ENCODE measurements around the gene GRIK2. TPM values are rescaled to one million over a fixed set of nuclear protein-coding genes. Genes with fewer than 3 reads are reported as not detected.

Gene GRIK2
- total RNA-seq, 4 donors from 2014 or later: 1.4 to 51.9 (median 9.6) TPM

DNA sequence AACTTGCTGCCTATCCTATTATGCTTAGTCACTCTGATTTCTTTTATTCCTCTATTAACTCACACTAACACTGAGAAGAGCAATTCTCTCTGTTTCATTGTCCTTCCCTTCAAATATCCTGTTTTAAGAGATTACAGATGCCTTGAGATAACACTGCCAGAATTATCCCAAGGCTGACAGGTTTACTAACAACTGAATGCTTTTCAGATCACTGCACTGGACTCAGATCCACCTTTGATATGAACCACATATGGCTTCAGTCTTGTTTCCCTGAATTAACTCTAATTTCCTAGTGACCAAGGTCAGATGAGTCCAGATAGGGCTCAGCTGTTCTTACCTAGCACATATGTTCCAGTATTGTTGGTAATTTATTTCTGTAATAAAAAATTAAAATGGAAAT lies 633.1 kb downstream of the GRIK2 start:
- Histone ChIP-seq H3K27ac (no peak overlapping the region), H3K4me3 (replicated peaks in 1 of 3) (no peak overlapping the region), H3K27me3 (no peaks in the 10 kb centered on the region), H3K9me3 (no peaks in the 10 kb centered on the region), H3K4me1 (no peaks in the 10 kb centered on the region), H3K36me3 (no peaks in the 10 kb centered on the region)
- DNase-seq: no peak
- intact Hi-C loops (cut with DNase I): no loop called here
- TF ChIP-seq, protein P1, sequence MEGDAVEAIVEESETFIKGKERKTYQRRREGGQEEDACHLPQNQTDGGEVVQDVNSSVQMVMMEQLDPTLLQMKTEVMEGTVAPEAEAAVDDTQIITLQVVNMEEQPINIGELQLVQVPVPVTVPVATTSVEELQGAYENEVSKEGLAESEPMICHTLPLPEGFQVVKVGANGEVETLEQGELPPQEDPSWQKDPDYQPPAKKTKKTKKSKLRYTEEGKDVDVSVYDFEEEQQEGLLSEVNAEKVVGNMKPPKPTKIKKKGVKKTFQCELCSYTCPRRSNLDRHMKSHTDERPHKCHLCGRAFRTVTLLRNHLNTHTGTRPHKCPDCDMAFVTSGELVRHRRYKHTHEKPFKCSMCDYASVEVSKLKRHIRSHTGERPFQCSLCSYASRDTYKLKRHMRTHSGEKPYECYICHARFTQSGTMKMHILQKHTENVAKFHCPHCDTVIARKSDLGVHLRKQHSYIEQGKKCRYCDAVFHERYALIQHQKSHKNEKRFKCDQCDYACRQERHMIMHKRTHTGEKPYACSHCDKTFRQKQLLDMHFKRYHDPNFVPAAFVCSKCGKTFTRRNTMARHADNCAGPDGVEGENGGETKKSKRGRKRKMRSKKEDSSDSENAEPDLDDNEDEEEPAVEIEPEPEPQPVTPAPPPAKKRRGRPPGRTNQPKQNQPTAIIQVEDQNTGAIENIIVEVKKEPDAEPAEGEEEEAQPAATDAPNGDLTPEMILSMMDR (IDR thresholded peaks at IDR 0.05): no peak
- no peak for TF ChIP-seq POLR2A (IDR thresholded peaks at IDR 0.05)

DNA sequence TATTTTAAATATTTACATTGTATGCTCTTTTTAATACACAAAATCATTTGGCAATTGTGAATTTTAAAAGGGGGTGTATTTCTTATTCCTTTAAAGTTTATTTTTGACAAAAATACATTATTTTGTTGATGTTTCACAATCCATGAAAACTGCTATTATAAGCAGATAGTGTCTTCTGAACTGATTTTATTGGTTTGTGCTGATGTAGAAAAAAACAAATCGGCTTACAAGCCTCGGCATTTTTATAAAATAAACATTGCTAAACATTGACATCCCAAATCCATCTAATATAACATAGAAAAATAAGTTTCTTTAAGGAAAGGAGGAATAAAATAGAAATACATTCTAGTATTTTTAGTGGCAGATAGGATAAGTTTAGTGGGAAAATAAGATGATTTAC lies 634.7 kb downstream of the GRIK2 start:
- TF ChIP-seq POLR2A (IDR thresholded peaks at IDR 0.05): no peak
- TF ChIP-seq, protein P1 (IDR thresholded peaks at IDR 0.05): no peak
- no peaks in the 10 kb centered on the region for H3K9me3 ChIP-seq
- H3K4me1 ChIP-seq: no peaks in the 10 kb centered on the region
- no peak overlapping the region for H3K27ac ChIP-seq
- H3K27me3 ChIP-seq: no peaks in the 10 kb centered on the region
- intact Hi-C loops (cut with DNase I): no loop called here
- no peak overlapping the region for H3K4me3 ChIP-seq (replicated peaks in 1 of 3)
- 58 to 90% methylated on average over 2 of the region's 2 CpGs for WGBS, 2 donors
- H3K36me3 ChIP-seq: no peaks in the 10 kb centered on the region
- DNase-seq: no peak

DNA sequence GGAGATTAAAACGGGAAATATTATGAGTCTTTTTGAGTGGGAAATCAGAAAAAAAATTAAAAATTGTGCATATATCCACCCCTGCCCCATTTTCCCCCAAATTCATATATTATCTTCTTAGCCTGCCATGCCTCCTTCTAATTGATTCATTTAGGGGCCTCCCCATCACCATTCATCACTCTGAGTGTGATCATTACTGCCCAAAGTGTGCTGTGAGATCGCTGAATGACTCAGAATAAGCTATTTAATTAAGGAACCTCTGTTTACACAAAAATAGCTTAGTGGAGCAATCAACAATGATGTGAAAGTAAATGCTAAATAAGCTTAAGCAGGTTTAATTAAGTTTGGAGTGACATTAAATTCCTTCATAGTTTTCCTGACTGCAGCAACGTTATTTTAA lies 645.5 kb downstream of the GRIK2 start:
- no peak for DNase-seq
- Histone ChIP-seq H3K27ac (no peak overlapping the region), H3K4me3 (replicated peaks in 1 of 3) (no peak overlapping the region), H3K9me3 (no peaks in the 10 kb centered on the region), H3K27me3 (no peaks in the 10 kb centered on the region), H3K4me1 (no peaks in the 10 kb centered on the region), H3K36me3 (no peaks in the 10 kb centered on the region)
- WGBS, 2 donors: 57 to 59% methylated on average over 3 of the region's 3 CpGs
- TF ChIP-seq POLR2A (IDR thresholded peaks at IDR 0.05): no peak
- TF ChIP-seq, protein P1 (IDR thresholded peaks at IDR 0.05): no peak
- intact Hi-C loops (cut with DNase I): no loop called here

DNA sequence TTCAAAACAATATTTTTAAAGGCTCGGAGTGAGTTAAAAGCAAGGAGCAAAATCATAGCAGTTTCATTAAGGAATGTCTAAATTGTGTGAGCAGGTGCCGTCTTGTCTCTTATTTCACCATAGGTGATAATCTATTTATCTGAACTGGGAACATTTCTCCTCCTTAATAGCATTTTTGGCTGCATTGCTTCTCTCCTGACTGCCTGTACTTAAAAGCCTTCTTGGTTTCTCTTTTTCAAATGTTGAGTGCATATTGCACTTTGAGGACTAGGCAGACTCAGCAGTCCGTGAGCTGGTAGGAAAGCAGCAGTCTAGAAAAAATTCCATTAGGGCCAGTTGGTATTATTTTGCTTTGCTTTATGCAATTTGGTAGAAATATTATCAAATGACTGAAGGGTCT lies 645.9 kb downstream of the GRIK2 start:
- intact Hi-C loops (cut with DNase I): no loop called here
- no peak for DNase-seq
- 44 to 48% methylated on average over 3 of the region's 3 CpGs for WGBS, 2 donors
- Histone ChIP-seq H3K27ac (no peak overlapping the region), H3K36me3 (no peaks in the 10 kb centered on the region), H3K9me3 (no peaks in the 10 kb centered on the region), H3K4me3 (replicated peaks in 1 of 3) (no peak overlapping the region), H3K4me1 (no peaks in the 10 kb centered on the region), H3K27me3 (no peaks in the 10 kb centered on the region)
- TF ChIP-seq, protein P1 (IDR thresholded peaks at IDR 0.05): no peak
- TF ChIP-seq POLR2A (IDR thresholded peaks at IDR 0.05): no peak

DNA sequence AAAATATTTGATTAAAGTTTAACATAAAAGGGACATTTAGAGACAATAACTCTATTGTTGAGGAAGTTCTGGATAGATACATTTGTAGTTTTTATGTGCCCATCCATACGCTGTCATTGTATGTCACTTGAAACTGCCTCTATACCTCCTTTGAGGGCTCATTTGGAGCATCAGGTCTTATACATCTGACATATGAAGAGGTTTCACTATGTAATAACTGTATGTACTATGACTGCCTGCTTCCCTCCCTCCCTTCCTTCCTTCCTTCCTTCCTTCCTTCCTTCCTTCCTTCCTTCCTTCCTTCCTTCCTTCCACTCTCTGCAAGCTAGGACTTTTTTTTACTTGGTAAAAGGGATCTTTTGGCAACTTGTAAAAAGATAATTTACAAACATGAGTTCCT lies 657.5 kb downstream of the GRIK2 start:
- no peaks in the 10 kb centered on the region for H3K36me3 ChIP-seq
- no peaks in the 10 kb centered on the region for H3K4me1 ChIP-seq
- no peak overlapping the region for H3K4me3 ChIP-seq (replicated peaks in 1 of 3)
- TF ChIP-seq, protein P1 (IDR thresholded peaks at IDR 0.05): no peak
- no peak for TF ChIP-seq POLR2A (IDR thresholded peaks at IDR 0.05)
- no peak overlapping the region for H3K27ac ChIP-seq
- WGBS, 2 donors: 95% methylated on average over 1 of the region's 1 CpG
- H3K27me3 ChIP-seq: no peaks in the 10 kb centered on the region
- no peak for DNase-seq
- intact Hi-C loops (cut with DNase I): no loop called here
- H3K9me3 ChIP-seq: no peaks in the 10 kb centered on the region

Measured in thyroid gland (tissue), 4 donors.